ENCODE data around the gene KYNU.
"Not testable (repeated sequence)": the region's sequence is repeated elsewhere in the genome, so short reads cannot be mapped to it uniquely, and the experiment has no call there.

The KYNU gene

DNA sequence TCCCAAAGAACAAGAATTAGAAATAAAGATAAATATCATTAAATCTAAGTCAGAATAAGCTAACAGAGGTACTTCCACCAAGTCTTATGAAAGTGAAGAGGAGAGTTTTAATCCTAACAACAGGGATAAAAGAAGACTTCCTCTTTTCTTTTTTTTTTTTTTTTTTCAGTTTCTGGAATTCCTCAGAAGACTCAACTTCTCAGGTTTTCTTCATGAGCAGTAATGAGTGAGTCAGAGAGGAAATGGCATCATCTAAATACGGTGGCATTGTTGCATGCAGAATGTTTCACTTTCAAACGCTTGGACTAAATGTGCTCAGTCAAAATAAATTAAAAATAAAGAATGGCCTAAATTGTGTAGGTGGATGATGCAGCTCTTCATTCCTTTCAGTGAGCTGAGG lies 206.2 kb downstream of the KYNU start:
- in situ Hi-C loops (cut with MboI; ENCODE audit: low sequenced_read_pairs): no loop called here

DNA sequence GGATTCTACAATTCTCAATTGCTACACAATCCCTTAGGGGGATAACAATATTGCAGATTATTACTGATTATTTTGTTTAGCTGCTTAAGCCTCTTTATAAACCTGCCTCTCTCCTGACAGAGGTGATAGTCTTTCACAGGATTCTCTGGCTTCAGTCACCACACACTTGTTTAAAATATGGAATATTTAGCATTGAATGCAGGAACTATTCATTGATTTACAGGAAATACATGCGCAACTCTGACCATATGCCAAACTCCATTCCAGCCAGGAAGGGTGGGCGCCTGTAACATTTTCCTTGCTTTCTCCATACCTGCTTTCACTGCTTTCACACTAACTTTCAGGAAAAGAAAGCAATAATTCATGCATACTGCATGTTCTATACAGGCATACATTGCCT lies 207.0 kb downstream of the KYNU start:
- in situ Hi-C loops (cut with MboI; ENCODE audit: low sequenced_read_pairs): no loop called here

DNA sequence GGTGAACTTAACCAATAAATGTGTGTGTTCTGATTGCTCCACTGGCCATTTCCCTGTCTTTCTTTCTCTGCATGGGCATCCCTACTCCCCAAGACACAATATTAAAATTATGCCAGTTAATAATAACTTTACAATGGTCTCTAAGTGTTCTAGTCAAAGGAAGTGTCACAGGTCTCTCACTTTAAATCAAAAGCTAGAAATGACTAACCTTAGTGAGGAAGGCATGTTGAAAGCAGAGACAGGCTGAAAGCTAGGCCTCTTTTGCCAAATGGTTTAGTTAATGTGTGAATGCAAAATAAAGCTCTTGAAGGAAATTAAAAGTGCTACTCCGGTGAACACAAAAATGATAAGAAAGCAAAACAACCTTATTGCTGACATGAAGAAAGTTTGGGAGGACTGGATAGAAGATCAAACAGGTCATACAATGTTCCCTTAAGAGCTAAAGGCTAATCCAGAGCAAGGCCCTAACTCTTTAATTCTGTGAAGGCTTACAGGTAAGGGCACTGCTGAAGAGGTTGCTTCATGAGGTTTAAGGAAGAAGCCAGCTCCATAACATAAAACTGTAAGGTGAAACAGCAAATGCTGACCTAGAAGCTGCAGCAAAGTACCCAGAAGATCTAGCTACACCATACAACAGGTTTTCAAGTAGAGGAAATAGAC lies 207.8 kb downstream of the KYNU start:
- in situ Hi-C loops (cut with MboI; ENCODE audit: low sequenced_read_pairs): no loop called here

DNA sequence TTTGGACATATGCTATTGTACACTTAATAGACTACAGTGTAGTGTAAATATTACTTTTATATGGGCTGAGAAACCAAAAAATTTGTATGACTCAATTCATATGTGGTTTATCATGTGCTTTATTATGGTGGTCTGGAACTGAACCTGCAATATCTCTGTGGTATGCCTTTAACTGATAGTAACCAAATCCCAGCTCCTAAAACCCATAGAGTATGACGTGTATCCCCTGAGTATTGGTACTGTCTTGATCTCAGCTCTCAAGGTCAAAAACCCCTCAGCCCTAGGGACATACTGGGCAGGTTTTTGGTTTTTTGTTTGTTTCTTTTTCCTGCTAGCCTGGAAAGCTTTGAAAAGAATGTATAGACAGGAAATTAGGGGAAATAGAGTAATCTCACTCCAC lies 209.6 kb downstream of the KYNU start:
- in situ Hi-C loops (cut with MboI; ENCODE audit: low sequenced_read_pairs): no loop called here

DNA sequence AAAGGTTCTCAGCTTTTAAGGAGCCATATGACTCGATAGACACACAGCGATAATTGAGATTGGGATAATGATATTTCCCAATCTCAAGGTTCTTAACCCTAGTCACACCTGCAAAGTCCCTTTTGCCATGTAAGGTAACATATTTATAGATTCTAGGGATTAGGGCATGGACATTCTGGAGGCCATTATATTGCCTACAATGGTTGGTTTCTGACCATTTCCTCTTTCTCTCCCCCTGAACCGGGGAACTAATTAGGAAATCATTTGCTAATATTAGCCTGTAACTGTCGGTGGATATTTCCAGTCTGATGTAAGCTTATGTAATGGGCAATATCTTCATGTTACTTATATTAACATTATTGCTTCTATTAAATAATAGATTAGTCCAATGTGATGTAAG lies 210.9 kb downstream of the KYNU start:
- in situ Hi-C loops (cut with MboI; ENCODE audit: low sequenced_read_pairs): no loop called here

DNA sequence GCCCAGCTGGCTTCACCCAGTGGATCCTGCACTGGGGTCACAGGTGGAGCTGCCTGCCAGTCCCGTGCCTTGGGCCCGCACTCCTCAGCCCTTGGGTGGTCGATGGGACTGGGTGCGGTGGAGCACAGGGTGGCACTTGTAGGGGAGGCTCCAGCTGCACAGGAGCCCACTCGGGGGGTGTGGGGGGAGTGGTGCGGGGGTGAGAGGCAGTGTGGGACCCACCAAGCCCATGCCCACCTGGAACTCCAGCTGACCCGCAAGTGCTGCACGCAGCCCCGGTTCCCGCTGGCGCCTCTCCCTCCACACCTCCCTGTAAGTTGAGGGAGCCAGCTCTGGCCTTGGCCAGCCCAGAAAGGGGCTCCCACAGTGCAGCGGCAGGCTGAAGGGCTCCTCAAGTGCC lies 212.1 kb downstream of the KYNU start:
- in situ Hi-C loops (cut with MboI; ENCODE audit: low sequenced_read_pairs): not testable (repeated sequence)

Data from HL-60/S4 treated with retinoic acid at 250 ng/mL for 4 days and 3 days (cell line).